ENCODE data around the gene DAP. TPM values are rescaled to one million over a fixed set of nuclear protein-coding genes. Genes with fewer than 3 reads are reported as not detected.
A peak's percentile ranks its signal among the peaks of the same experiment; 100 is the strongest.

Gene DAP
- total and polyA plus RNA-seq, 10 of the 15 experiments (the other 5 are each of a cell fraction or from before 2014, with no cell fraction given), result 12.9 to 130 (median 49.9) TPM

DNA sequence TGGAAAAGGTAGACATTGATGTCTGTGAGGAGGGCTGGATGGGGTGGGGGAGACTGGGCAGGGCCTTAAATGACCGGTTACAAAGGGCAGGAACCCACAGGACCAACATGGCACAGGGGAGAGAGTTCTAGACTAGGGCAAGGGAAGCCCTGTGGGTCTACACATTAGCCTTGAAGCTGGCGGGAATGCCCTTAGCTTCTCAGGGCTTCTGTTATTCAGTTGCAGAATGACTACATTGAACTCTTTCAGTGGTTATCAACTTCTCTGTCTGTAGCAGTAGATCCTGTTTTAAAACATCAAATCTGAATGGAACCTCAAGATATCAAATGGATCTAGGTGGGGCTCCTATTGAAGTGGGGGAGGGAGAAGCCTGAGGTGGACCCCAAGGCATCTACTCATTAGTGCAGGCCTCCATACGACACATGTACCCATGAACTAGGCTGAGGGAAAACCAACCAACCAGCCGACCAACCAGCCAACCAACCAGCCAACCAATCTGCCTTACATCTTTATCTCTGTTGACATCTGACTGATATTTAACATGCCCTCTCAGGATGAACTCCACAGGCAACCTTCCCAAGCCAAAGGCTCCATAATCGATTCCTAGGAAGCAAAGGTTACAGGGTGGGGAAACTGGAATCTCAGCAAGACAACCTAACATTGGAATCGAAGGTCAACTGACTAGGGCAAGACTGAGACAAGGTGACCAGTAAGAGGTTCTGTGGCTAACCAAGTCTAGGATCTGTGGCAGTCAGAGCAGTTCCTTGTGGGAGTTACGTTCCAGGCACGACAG, 48.3 kb downstream of the DAP start:
- H3K79me2 ChIP-seq (ENCODE audit: control insufficient read depth, insufficient read depth, low read length), result no peaks in the 10 kb centered on the region; the same call in 1 of the 2 replicates
- peaks cover 7 to 9% of the 10 kb centered on the region in 2 experiments for H3K36me3 ChIP-seq (ENCODE audit: control insufficient read depth in 2 of 2, insufficient read depth in 2 of 2, low read length in 1 of 2)
- ChIA-PET RAD21 (ENCODE audit: unreplicated experiment) (interaction anchor here (0.9 to 1.0 kb wide), 2 partner anchors 12 to 16 kb away, joined by 3 to 4 read pairs; no protein-coding TSS in a partner anchor), SMC1A (ENCODE audit: uncharacterized antibody, unreplicated experiment) (no interaction called here), CTCF (no interaction called here), POLR2A (interaction anchor here (0.5 to 1.0 kb wide), 2 partner anchors 14 to 174 kb away, joined by 3 to 5 read pairs; no protein-coding TSS in a partner anchor)
- H3K9me3 ChIP-seq (replicated peaks; ENCODE audit: control insufficient read depth, insufficient read depth, low read length), result 0 out of 3 replicates have a peak, but pooled peaks cover 2% of the 10 kb centered on the region
- no peak for DNase-seq (ENCODE audit: low read depth, low spot score)
- FAIRE-seq, result peak; percentile 49
- intact Hi-C loops (cut with micrococcal nuclease; ENCODE audit: unreplicated experiment), result no loop called here
- H3K9ac ChIP-seq (ENCODE audit: control insufficient read depth, insufficient read depth, low read length), result no peak overlapping the region
- 61% methylated on average over 8 of the region's 8 CpGs for WGBS (ENCODE audit: insufficient coverage, insufficient replicate concordance, low lambda C conversion rate, missing lambda C conversion rate)
- no peak overlapping the region for H3K4me3 ChIP-seq
- peak; percentile 90 for ATAC-seq
- H3K27me3 ChIP-seq (replicated peaks in 1 of 2; ENCODE audit: control insufficient read depth in 2 of 2, insufficient read depth in 2 of 2, low read length in 1 of 2), result no peaks in the 10 kb centered on the region
- H2AFZ ChIP-seq (ENCODE audit: control insufficient read depth, low read depth, low read length), result no peak overlapping the region
- no TSS peak for BruUV-seq (replicated peaks)
- in situ Hi-C loops (cut with MboI), result no loop called here
- no peak overlapping the region for H3K27ac ChIP-seq (ENCODE audit: control insufficient read depth, insufficient read depth)
- no peaks in the 10 kb centered on the region; the same call in 1 of the 2 replicates for H4K20me1 ChIP-seq (ENCODE audit: control insufficient read depth, insufficient read depth)
- H3K4me2 ChIP-seq (ENCODE audit: control insufficient read depth, insufficient read depth), result no peak overlapping the region
- H3K4me1 ChIP-seq (ENCODE audit: control insufficient read depth, insufficient read depth, low read length), result peaks cover 15% of the 10 kb centered on the region
- TF ChIP-seq, protein P1, sequence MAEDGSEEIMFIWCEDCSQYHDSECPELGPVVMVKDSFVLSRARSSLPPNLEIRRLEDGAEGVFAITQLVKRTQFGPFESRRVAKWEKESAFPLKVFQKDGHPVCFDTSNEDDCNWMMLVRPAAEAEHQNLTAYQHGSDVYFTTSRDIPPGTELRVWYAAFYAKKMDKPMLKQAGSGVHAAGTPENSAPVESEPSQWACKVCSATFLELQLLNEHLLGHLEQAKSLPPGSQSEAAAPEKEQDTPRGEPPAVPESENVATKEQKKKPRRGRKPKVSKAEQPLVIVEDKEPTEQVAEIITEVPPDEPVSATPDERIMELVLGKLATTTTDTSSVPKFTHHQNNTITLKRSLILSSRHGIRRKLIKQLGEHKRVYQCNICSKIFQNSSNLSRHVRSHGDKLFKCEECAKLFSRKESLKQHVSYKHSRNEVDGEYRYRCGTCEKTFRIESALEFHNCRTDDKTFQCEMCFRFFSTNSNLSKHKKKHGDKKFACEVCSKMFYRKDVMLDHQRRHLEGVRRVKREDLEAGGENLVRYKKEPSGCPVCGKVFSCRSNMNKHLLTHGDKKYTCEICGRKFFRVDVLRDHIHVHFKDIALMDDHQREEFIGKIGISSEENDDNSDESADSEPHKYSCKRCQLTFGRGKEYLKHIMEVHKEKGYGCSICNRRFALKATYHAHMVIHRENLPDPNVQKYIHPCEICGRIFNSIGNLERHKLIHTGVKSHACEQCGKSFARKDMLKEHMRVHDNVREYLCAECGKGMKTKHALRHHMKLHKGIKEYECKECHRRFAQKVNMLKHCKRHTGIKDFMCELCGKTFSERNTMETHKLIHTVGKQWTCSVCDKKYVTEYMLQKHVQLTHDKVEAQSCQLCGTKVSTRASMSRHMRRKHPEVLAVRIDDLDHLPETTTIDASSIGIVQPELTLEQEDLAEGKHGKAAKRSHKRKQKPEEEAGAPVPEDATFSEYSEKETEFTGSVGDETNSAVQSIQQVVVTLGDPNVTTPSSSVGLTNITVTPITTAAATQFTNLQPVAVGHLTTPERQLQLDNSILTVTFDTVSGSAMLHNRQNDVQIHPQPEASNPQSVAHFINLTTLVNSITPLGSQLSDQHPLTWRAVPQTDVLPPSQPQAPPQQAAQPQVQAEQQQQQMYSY (CRISPR knock-in tag; IDR thresholded peaks at IDR 0.05), result no peak
- TF ChIP-seq RUNX3 (IDR thresholded peaks at IDR 0.05; ENCODE audit: low read length), result peak; percentile 74
- no peak for TF ChIP-seq ZNF687 (IDR thresholded peaks at IDR 0.05)
- TF ChIP-seq SPI1 (IDR thresholded peaks at IDR 0.05; ENCODE audit: borderline replicate concordance, insufficient read depth, low read depth, low read length), result peak; percentile 61; the same call in 1 of the 2 replicates
- TF ChIP-seq EED (IDR thresholded peaks at IDR 0.05; ENCODE audit: low read depth), result peak; percentile 28; the same call in 1 of the 2 replicates
- peak; percentile 79 for TF ChIP-seq JUNB (IDR thresholded peaks at IDR 0.05)
- TF ChIP-seq HSF1 (IDR thresholded peaks at IDR 0.05; ENCODE audit: low read depth, low read length), result no peak
- no peak for TF ChIP-seq RCOR1 (conservative IDR thresholded peaks at IDR 0.05; ENCODE audit: low read depth, low read length)
- no peak for TF ChIP-seq ASH2L (IDR thresholded peaks at IDR 0.05; ENCODE audit: borderline replicate concordance, low read depth)
- no peak for TF ChIP-seq NR2F1 (conservative IDR thresholded peaks at IDR 0.05)
- peak; percentile 81; the same call in 1 of the 2 replicates for TF ChIP-seq IRF4 (IDR thresholded peaks at IDR 0.05; ENCODE audit: low read depth, low read length)
- TF ChIP-seq FOXM1 (IDR thresholded peaks at IDR 0.05; ENCODE audit: low read depth, low read length), result peak; percentile 46; the same call in 1 of the 2 replicates
- no peak for TF ChIP-seq FOS (IDR thresholded peaks at IDR 0.05; ENCODE audit: borderline replicate concordance, extremely low read depth, insufficient read length)
- TF ChIP-seq IKZF2 (IDR thresholded peaks at IDR 0.05), result peak in 1 of 2 experiments; percentile 49; a peak in 2 of 4 replicates

All from GM12878 (cell line).